Endothelial cell (in vitro differentiated cells): Measurements from ENCODE around the gene CAPN12. TPM values are rescaled to one million over a fixed set of nuclear protein-coding genes. Genes with fewer than 3 reads are reported as not detected.
A peak's percentile ranks its signal among the peaks of the same experiment; 100 is the strongest.

Experiments used
- DNase-seq: peaks from one replicate; pipeline ENCODE4 v3.0.0; 2021; ENCODE audit warnings: low spot score
- H3K27ac Mint-ChIP-seq: one replicate; pipeline ENCODE4 v1.8.0; 2021; ENCODE audit warnings: mixed read lengths, inconsistent platforms; ENCODE audit not compliant: unreplicated experiment
- H3K27me3 Mint-ChIP-seq: one replicate; pipeline ENCODE4 v1.8.0; 2021; ENCODE audit warnings: mild to moderate bottlenecking, moderate library complexity, mixed read lengths, inconsistent platforms; ENCODE audit not compliant: unreplicated experiment
- H3K36me3 Mint-ChIP-seq: one replicate; pipeline ENCODE4 v1.8.0; 2021; ENCODE audit warnings: mild to moderate bottlenecking, low read depth, mixed read lengths, inconsistent platforms; ENCODE audit not compliant: unreplicated experiment
- H3K4me1 Mint-ChIP-seq: one replicate; pipeline ENCODE4 v1.8.0; 2021; ENCODE audit warnings: mild to moderate bottlenecking, mixed read lengths, inconsistent platforms; ENCODE audit not compliant: unreplicated experiment
- H3K4me3 Mint-ChIP-seq: one replicate; pipeline ENCODE4 v1.8.0; 2021; ENCODE audit warnings: mild to moderate bottlenecking, mixed read lengths, inconsistent platforms; ENCODE audit not compliant: unreplicated experiment
- H3K9me3 Mint-ChIP-seq: one replicate; pipeline ENCODE4 v1.8.0; 2021; ENCODE audit warnings: mixed read lengths, inconsistent platforms; ENCODE audit not compliant: unreplicated experiment
- CTCF ChIP-seq: fragments of 200-600 bp; sonication (generic); IDR thresholded peaks from one replicate; pipeline ENCODE4 v1.5.0; 2021; ENCODE audit warnings: antibody characterized with exemption; ENCODE audit not compliant: unreplicated experiment
- total RNA-seq: library from RNA; stranded (reverse); fragmentation: NEBNext Ultra II Directional; extraction: Animal tissue kit (Norgen Biotek cat#: 25700); gene quantifications from one replicate; pipeline ENCODE4 v1.2.1, GENCODE V29; 2021; ENCODE audit not compliant: unreplicated experiment

The CAPN12 gene
- total RNA-seq, 1 donor from 2014 or later = 2.9 TPM

- no peaks in the 10 kb centered on the region for H3K4me1 Mint-ChIP-seq
- no peak for TF ChIP-seq CTCF
- H3K36me3 Mint-ChIP-seq = peaks cover 41% of the 10 kb centered on the region
- H3K4me3 Mint-ChIP-seq = no peak overlapping the region
- peak overlapping the region; percentile 42 for H3K27ac Mint-ChIP-seq
- DNase-seq = no peak
- no peaks in the 10 kb centered on the region for H3K9me3 Mint-ChIP-seq
- H3K27me3 Mint-ChIP-seq = peaks cover 42% of the 10 kb centered on the region
Measured at GRCh38 chr19:38727868-38728660, 16.2 kb downstream of the CAPN12 start.

DNA sequence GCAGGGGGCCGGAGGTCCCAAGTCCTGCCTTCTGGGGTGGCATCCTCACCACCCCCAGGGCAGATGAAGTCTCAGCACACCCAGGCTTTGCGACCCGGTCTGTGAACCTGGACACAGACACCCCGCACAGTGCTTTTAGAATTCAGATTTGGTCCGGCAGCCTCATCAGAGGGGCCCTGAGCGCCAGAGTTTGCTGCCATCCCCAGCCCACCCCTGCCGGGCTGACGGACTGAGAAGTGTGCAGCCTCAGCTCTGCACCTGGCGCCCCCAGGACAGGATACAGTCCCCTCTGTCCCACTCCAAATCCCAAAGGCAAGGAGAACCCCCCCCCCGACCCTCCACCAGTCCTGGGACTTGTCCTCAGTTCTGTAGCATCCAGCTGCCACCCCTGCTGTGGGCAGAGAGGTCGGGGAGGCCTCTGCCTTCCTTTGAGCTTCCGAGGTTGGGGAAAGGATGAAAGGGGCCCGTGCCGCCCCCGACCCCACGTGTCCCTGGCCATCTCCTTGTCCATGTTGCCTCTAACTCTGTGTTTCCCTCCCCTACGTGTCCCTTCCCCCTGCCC is 16.9 kb downstream of the CAPN12 start:
- Mint-ChIP-seq H3K36me3 (peaks cover 36% of the 10 kb centered on the region), H3K4me1 (no peaks in the 10 kb centered on the region), H3K27me3 (peaks cover 36% of the 10 kb centered on the region), H3K4me3 (no peak overlapping the region), H3K9me3 (no peaks in the 10 kb centered on the region), H3K27ac (no peak overlapping the region)
- TF ChIP-seq CTCF = no peak
- DNase-seq = no peak

GRCh38 chr19:38726761-38727301 is 17.4 kb downstream of the CAPN12 start:
- no peaks in the 10 kb centered on the region for H3K4me1 Mint-ChIP-seq
- no peak overlapping the region for H3K27ac Mint-ChIP-seq
- no peak for DNase-seq
- H3K4me3 Mint-ChIP-seq = no peak overlapping the region
- TF ChIP-seq CTCF = no peak
- H3K9me3 Mint-ChIP-seq = no peaks in the 10 kb centered on the region
- peaks cover 31% of the 10 kb centered on the region for H3K36me3 Mint-ChIP-seq
- H3K27me3 Mint-ChIP-seq = peaks cover 33% of the 10 kb centered on the region

DNA sequence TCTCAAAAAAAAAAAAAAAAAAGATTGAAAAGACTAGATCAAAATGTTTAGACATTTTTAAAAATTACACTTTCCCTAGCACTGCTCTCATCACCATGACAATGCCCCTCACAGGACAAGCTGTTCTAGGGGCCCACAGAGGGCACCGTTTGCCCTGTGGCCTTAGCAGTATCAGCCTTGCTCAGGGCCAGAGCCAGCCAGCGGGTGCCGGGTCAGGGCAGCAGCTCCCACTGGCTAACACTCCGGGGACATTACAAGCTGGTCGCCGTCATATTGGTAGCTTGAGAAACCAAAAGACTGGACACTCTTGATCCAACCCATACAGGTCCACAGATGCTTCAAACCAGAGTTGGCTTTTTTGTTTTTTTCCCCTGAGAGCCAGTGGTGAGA is 18.0 kb downstream of the CAPN12 start:
- Mint-ChIP-seq H3K9me3 (no peaks in the 10 kb centered on the region), H3K4me3 (no peak overlapping the region), H3K27me3 (peaks cover 29% of the 10 kb centered on the region), H3K4me1 (no peaks in the 10 kb centered on the region), H3K36me3 (peaks cover 26% of the 10 kb centered on the region), H3K27ac (peak overlapping the region; percentile 48)
- DNase-seq = no peak
- TF ChIP-seq CTCF = no peak
